IMR-90 (cell line): ENCODE data around the gene KLHL8. TPM values are rescaled to one million over a fixed set of nuclear protein-coding genes. Genes with fewer than 3 reads are reported as not detected.

Experiments used
- ATAC-seq: fragments of 200-7000 bp; cut with Tn5 transposase; 2 replicates; pipeline ENCODE4 v1.9.1; 2020; ENCODE audit warnings: low read depth, mild to moderate bottlenecking, moderate library complexity
- BruUV-seq: library from RNA; stranded (reverse); fragments of 400-500 nt; replicated peaks from 2 replicates; lab custom pipeline; 2021; lab: Mats Ljungman, UMichigan
- CTCF ChIA-PET: fragments of 300-600 bp; formaldehyde crosslinking; extraction: SDS; loops from one replicate; lab custom pipeline; 2021; ENCODE audit warnings: antibody characterized with exemption; lab: Yijun Ruan, JAX
- POLR2A ChIA-PET: fragments of 300-600 bp; sonication (Branson Sonifier 250); formaldehyde crosslinking; loops from one replicate; lab custom pipeline; 2022; ENCODE audit warnings: antibody characterized with exemption; ENCODE audit not compliant: unreplicated experiment; lab: Charles Lee
- DNase-seq: peaks from one replicate; pipeline ENCODE4 v3.0.0; 2013
- H2AFZ ChIP-seq: replicated peaks from 2 replicates; pipeline ENCODE3; 2013; ENCODE audit warnings: low read length, mild to moderate bottlenecking; ENCODE audit not compliant: poor library complexity
- H2AK5ac ChIP-seq: 2 replicates; pipeline ENCODE4 v1.6.1; 2013; ENCODE audit warnings: low read depth, low read length, inconsistent platforms
- H2AK9ac ChIP-seq: replicated peaks from 2 replicates; pipeline ENCODE3; 2013; ENCODE audit warnings: mild to moderate bottlenecking, low read depth, low read length, moderate library complexity; ENCODE audit not compliant: poor library complexity
- H2BK120ac ChIP-seq: 2 replicates; pipeline ENCODE4 v1.6.1; 2013; ENCODE audit warnings: low read depth, low read length, inconsistent platforms
- H2BK15ac ChIP-seq: 3 replicates; pipeline ENCODE4 v1.6.1; 2013; ENCODE audit warnings: low read depth, low read length, inconsistent platforms
- H2BK20ac ChIP-seq: 2 replicates; pipeline ENCODE4 v1.6.1; 2013; ENCODE audit warnings: low read depth, mild to moderate bottlenecking, inconsistent platforms, low read length, moderate library complexity
- H2BK5ac ChIP-seq: 2 replicates; pipeline ENCODE4 v1.6.1; 2013; ENCODE audit warnings: mild to moderate bottlenecking, low read depth, low read length, inconsistent platforms; ENCODE audit not compliant: poor library complexity, severe bottlenecking
- H3K14ac ChIP-seq: replicated peaks from 2 replicates; pipeline ENCODE4 v1.6.1; 2013; ENCODE audit warnings: low read depth, low read length, inconsistent platforms
- H3K18ac ChIP-seq: 2 replicates; pipeline ENCODE4 v1.6.1; 2013; ENCODE audit warnings: low read depth, low read length, control low read depth
- H3K23ac ChIP-seq: 2 replicates; pipeline ENCODE4 v1.6.1; 2013; ENCODE audit warnings: low read depth, low read length, inconsistent platforms
- H3K27ac ChIP-seq: 2 replicates; pipeline ENCODE4 v1.5.1; 2013; ENCODE audit warnings: mild to moderate bottlenecking, control low read depth, low read length; ENCODE audit not compliant: insufficient read depth
- H3K27me3 ChIP-seq: 2 replicates; pipeline ENCODE4 v1.6.1; 2013; ENCODE audit warnings: low read length; ENCODE audit not compliant: control insufficient read depth, insufficient read depth
- H3K36me3 ChIP-seq: 2 replicates; pipeline ENCODE4 v1.6.1; 2013; ENCODE audit warnings: low read length, mixed read lengths; ENCODE audit not compliant: control insufficient read depth, insufficient read depth
- H3K4ac ChIP-seq: 2 replicates; pipeline ENCODE4 v1.6.1; 2013; ENCODE audit warnings: low read depth, low read length, inconsistent platforms
- H3K4me1 ChIP-seq: 2 replicates; pipeline ENCODE4 v1.6.1; 2013; ENCODE audit warnings: low read length, mixed read lengths; ENCODE audit not compliant: control insufficient read depth, insufficient read depth
- H3K4me2 ChIP-seq: 2 replicates; pipeline ENCODE4 v1.6.1; 2013; ENCODE audit warnings: low read depth, mild to moderate bottlenecking, control low read depth, low read length, moderate library complexity
- H3K4me3 ChIP-seq: 2 replicates; pipeline ENCODE4 v1.5.1; 2013; ENCODE audit warnings: low read depth, mild to moderate bottlenecking, control low read depth, low read length, moderate library complexity; ENCODE audit not compliant: insufficient read depth
- H3K56ac ChIP-seq: 2 replicates; pipeline ENCODE4 v1.6.1; 2013; ENCODE audit warnings: low read length, inconsistent platforms; ENCODE audit not compliant: insufficient read depth; ENCODE audit errors: extremely low read depth
- H3K79me1 ChIP-seq, 2 experiments: 2 replicates each; pipeline ENCODE4 v1.6.1; 2013; ENCODE audit warnings: low read length in 2 of 2, inconsistent platforms in 1 of 2, low read depth in 1 of 2
- H3K9ac ChIP-seq: 2 replicates; pipeline ENCODE4 v1.6.1; 2013; ENCODE audit warnings: low read depth, low read length, control low read depth
- H3K9me1 ChIP-seq: 2 replicates; pipeline ENCODE4 v1.6.1; 2013; ENCODE audit warnings: low read length, inconsistent platforms; ENCODE audit not compliant: insufficient read depth
- H3K9me3 ChIP-seq: 2 replicates; pipeline ENCODE4 v1.6.1; 2013; ENCODE audit warnings: low read length; ENCODE audit not compliant: control insufficient read depth, insufficient read depth
- H4K20me1 ChIP-seq: 2 replicates; pipeline ENCODE4 v1.6.1; 2013; ENCODE audit warnings: low read length, inconsistent platforms; ENCODE audit not compliant: insufficient read depth
- H4K5ac ChIP-seq: 2 replicates; pipeline ENCODE4 v1.6.1; 2013; ENCODE audit warnings: mild to moderate bottlenecking, low read depth, low read length, control low read depth
- H4K8ac ChIP-seq, 2 experiments: 2 replicates each; pipeline ENCODE4 v1.6.1; 2013; ENCODE audit warnings: low read depth in 2 of 2, low read length in 2 of 2, control low read depth in 1 of 2, inconsistent platforms in 1 of 2
- H4K91ac ChIP-seq: 2 replicates; pipeline ENCODE4 v1.6.1; 2013; ENCODE audit warnings: low read depth, low read length, inconsistent platforms; ENCODE audit not compliant: insufficient read depth
- BHLHE40 ChIP-seq: fragments of 150-350 bp; IDR thresholded peaks from 2 replicates; pipeline ENCODE4 v1.6.1; 2016; ENCODE audit warnings: mild to moderate bottlenecking, low read depth, low read length
- CEBPB ChIP-seq: IDR thresholded peaks from 2 replicates; pipeline ENCODE4 v1.6.1; 2012; ENCODE audit warnings: low read depth, low read length, improper control_type of control experiment
- CHD1 ChIP-seq: IDR thresholded peaks from 2 replicates; pipeline ENCODE4 v1.6.1; 2012; ENCODE audit warnings: low read depth, low read length, improper control_type of control experiment
- CTCF ChIP-seq: conservative IDR thresholded peaks from 2 replicates; pipeline ENCODE4 v1.5.1; 2012; ENCODE audit warnings: mild to moderate bottlenecking, low read depth, low read length, improper control_type of control experiment
- ELK1 ChIP-seq: fragments of 150-350 bp; IDR thresholded peaks from 2 replicates; pipeline ENCODE4 v1.6.1; 2016; ENCODE audit warnings: low read depth, mild to moderate bottlenecking, low read length, moderate library complexity, borderline replicate concordance
- FOS ChIP-seq: fragments of 150-350 bp; IDR thresholded peaks from 2 replicates; pipeline ENCODE4 v1.6.1; 2016; ENCODE audit warnings: low read depth, low read length
- MAFK ChIP-seq: IDR thresholded peaks from 2 replicates; pipeline ENCODE4 v1.6.1; 2012; ENCODE audit warnings: low read depth, low read length, improper control_type of control experiment
- MAZ ChIP-seq: IDR thresholded peaks from 2 replicates; pipeline ENCODE4 v1.6.1; 2012; ENCODE audit warnings: low read depth, mild to moderate bottlenecking, low read length, improper control_type of control experiment, moderate library complexity, borderline replicate concordance
- MXI1 ChIP-seq: IDR thresholded peaks from 2 replicates; pipeline ENCODE4 v1.6.1; 2012; ENCODE audit warnings: low read depth, mild to moderate bottlenecking, low read length, moderate library complexity, borderline replicate concordance
- NFE2L2 ChIP-seq: fragments of 150-350 bp; IDR thresholded peaks from 2 replicates; pipeline ENCODE4 v1.6.1; 2016; ENCODE audit warnings: low read depth, mild to moderate bottlenecking, low read length
- POLR2A ChIP-seq: IDR thresholded peaks from 2 replicates; pipeline ENCODE4 v1.6.1; 2012; ENCODE audit warnings: mild to moderate bottlenecking, low read depth, low read length
- RAD21 ChIP-seq: IDR thresholded peaks from 2 replicates; pipeline ENCODE4 v1.6.1; 2012; ENCODE audit warnings: low read length, improper control_type of control experiment
- RCOR1 ChIP-seq: IDR thresholded peaks from 2 replicates; pipeline ENCODE4 v1.6.1; 2012; ENCODE audit warnings: mild to moderate bottlenecking, low read length, improper control_type of control experiment; ENCODE audit not compliant: insufficient replicate concordance
- RFX5 ChIP-seq: IDR thresholded peaks from 2 replicates; pipeline ENCODE4 v1.8.0; 2012; ENCODE audit warnings: low read depth, mild to moderate bottlenecking, low read length, moderate library complexity
- SMC3 ChIP-seq: fragments of 150-350 bp; IDR thresholded peaks from 2 replicates; pipeline ENCODE4 v1.6.1; 2016; ENCODE audit warnings: low read depth, mild to moderate bottlenecking, antibody characterized with exemption, low read length, moderate library complexity
- USF2 ChIP-seq: fragments of 150-350 bp; IDR thresholded peaks from 2 replicates; pipeline ENCODE4 v1.6.1; 2017; ENCODE audit warnings: mild to moderate bottlenecking, antibody characterized with exemption, low read length, low read depth
- WGBS, 2 experiments: methylation state at CpG; one replicate each; pipeline versions ENCODE4 v1.1.5 to v1.1.7; 2013; ENCODE audit warnings: missing lambda C conversion rate in 2 of 2; ENCODE audit not compliant: insufficient read length in 1 of 2; ENCODE audit errors: extremely low coverage in 2 of 2; 5-methylcytosine and 5-hydroxymethylcytosine counted together
- dilution Hi-C: fragments of 300-500 bp; cut with HindIII; formaldehyde crosslinking; loops from one replicate; pipeline ENCODE4 v1.14.3; 2018; ENCODE audit warnings: low sequenced_read_pairs; ENCODE audit not compliant: unreplicated experiment
- in situ Hi-C: fragments of 300-500 bp; cut with MboI; formaldehyde crosslinking; loops from 3 replicates; pipeline ENCODE4 v1.14.3; 2019; ENCODE audit warnings: low sequenced_read_pairs, inconsistent platforms, mixed read lengths
- intact Hi-C: fragments of 100-400 bp; cut with micrococcal nuclease; formaldehyde crosslinking; loops from 2 replicates; pipeline ENCODE4 v1.10.0; 2022
- polyA plus RNA-seq, 3 experiments: library from polyadenylated mRNA; depleted of rRNA; stranded (reverse); fragments of >200 nt; gene quantifications; 2 replicates each; pipeline ENCODE4 v1.2.3, GENCODE V29; 2012; ENCODE audit warnings: low replicate concordance in 1 of 3
- total RNA-seq: library from RNA; depleted of rRNA; stranded (reverse); fragments of >200 nt; gene quantifications from 2 replicates; pipeline ENCODE4 v1.2.3, GENCODE V29; 2012

The KLHL8 gene
- total and polyA plus RNA-seq, 2 of the 4 experiments (the other 2 are of a cell fraction): 3.1 to 9.5 TPM

- Histone ChIP-seq H3K9me1 (peaks cover 9% of the 10 kb centered on the region; the same call in 1 of the 2 replicates), H3K4ac (no peak overlapping the region), H4K91ac (no peak overlapping the region), H3K9me3 (no peaks in the 10 kb centered on the region; the same call in 1 of the 2 replicates), H3K18ac (no peak overlapping the region), H2BK5ac (no peak overlapping the region), H2BK15ac (no peak overlapping the region), H3K56ac (no peak overlapping the region), H4K20me1 (no peaks in the 10 kb centered on the region), H2AK9ac (no peak overlapping the region), H2BK120ac (no peak overlapping the region), H2AK5ac (no peak overlapping the region), H3K27me3 (no peaks in the 10 kb centered on the region), H2AFZ (no peak overlapping the region), H4K5ac (no peak overlapping the region), H3K9ac (no peak overlapping the region), H3K27ac (no peak overlapping the region), H3K36me3 (no peaks in the 10 kb centered on the region), H3K23ac (no peak overlapping the region), H3K79me1 (peaks cover 3 to 17% of the 10 kb centered on the region in 2 experiments; a peak in 3 of 4 replicates), H3K4me1 (peaks cover 3% of the 10 kb centered on the region; the same call in 1 of the 2 replicates), H3K4me3 (no peak overlapping the region), H4K8ac (no peak overlapping the region), H3K14ac (peak overlapping the region; percentile 1; the same call in 1 of the 2 replicates), H2BK20ac (peak overlapping the region; percentile 71; the same call in 1 of the 2 replicates), H3K4me2 (no peak overlapping the region)
- 91% methylated on average over 7 of the region's 7 CpGs; no CpG with 5 or more reads in 1 of the 2 experiments for WGBS, 2 experiments
- no peak for DNase-seq
- CTCF ChIA-PET: no interaction called here
- dilution Hi-C loops: no loop called here
- intact Hi-C loops: no loop called here
- POLR2A ChIA-PET: no interaction called here
- ATAC-seq: no peak
- no TSS peak for BruUV-seq
- TF ChIP-seq POLR2A (no peak), BHLHE40 (no peak), CHD1 (no peak), RCOR1 (no peak), NFE2L2 (no peak), RAD21 (no peak), RFX5 (no peak), USF2 (no peak), CEBPB (no peak), MXI1 (no peak), FOS (no peak), MAFK (no peak), SMC3 (no peak), CTCF (no peak), ELK1 (no peak), MAZ (no peak)
- in situ Hi-C loops: no loop called here
Measured at GRCh38 chr4:87188932-87189331, 31.5 kb downstream of the KLHL8 start.
